Cardiac fibroblast (primary cell): Measurements from ENCODE around the gene TARDBP.

ENCODE experiments used
- DNase-seq, 2 donors: peaks; one replicate each; pipeline versions ENCODE4 v3.0.0 to v3.0.0-alpha.2; 2010; ENCODE audit warnings: low read depth in 2 of 2
- H3K4me3 ChIP-seq, 2 donors: replicated peaks in 1 of 2; 1 replicate in 1 of 2; 2 replicates in 1 of 2; pipeline ENCODE4 v1.5.1; 2011; ENCODE audit warnings: low read depth in 2 of 2, low read length in 2 of 2, mild to moderate bottlenecking in 2 of 2, moderate library complexity in 1 of 2
- TF ChIP-seq, protein P1 (sequence below): IDR thresholded peaks from one replicate; pipeline ENCODE4 v1.5.1; 2011; ENCODE audit warnings: low read depth, mild to moderate bottlenecking, low read length, inconsistent platforms

Gene TARDBP

DNA sequence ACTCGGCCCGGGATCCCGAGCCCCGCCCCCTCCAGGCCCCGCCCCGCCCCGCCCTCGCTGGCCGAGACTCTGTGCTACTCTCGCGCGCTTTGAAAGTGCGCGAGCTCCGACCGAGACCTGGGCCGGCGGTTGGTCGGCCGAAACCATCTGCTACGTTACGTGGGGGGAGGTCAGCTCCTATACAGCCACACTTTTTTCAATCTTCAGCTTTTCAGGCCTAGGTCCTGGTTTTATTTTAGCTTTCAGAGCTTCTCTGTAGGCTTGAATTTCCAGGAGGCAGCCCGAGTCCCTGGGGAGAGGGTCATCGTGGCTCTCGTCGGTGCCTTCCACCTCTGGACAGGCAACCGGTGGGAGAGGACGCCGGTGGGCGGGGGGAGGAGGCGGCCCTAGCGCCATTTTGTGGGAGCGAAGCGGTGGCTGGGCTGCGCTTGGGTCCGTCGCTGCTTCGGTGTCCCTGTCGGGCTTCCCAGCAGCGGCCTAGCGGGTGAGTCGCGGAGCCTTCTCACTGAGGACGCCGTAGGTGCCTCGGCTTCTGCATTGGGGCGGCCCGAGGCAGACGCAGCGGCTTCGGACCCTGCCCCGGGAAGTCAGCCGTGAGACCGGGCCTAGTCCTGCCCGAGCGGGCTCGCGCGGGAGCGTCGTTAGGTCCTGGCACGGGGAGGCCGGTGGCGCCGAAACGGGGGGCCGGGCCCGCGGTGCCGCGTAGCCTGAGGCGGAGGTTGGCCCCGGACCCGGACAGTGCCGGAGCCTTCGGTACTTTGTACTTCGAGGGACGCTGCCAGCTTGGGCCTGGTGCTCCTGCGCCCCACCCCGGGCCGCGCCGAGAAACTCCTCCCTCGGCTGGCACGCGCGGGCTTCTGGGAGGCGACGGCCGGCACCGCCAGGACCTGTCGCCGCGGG, at the start of gene TARDBP:
TARDBP (plus strand) TSS at position 395 of the 900 bp plus-strand sequence. CDS start 1,074 bp downstream, outside the sequence.
- DNase-seq, result peak; percentile 92
- TF ChIP-seq, protein P1, sequence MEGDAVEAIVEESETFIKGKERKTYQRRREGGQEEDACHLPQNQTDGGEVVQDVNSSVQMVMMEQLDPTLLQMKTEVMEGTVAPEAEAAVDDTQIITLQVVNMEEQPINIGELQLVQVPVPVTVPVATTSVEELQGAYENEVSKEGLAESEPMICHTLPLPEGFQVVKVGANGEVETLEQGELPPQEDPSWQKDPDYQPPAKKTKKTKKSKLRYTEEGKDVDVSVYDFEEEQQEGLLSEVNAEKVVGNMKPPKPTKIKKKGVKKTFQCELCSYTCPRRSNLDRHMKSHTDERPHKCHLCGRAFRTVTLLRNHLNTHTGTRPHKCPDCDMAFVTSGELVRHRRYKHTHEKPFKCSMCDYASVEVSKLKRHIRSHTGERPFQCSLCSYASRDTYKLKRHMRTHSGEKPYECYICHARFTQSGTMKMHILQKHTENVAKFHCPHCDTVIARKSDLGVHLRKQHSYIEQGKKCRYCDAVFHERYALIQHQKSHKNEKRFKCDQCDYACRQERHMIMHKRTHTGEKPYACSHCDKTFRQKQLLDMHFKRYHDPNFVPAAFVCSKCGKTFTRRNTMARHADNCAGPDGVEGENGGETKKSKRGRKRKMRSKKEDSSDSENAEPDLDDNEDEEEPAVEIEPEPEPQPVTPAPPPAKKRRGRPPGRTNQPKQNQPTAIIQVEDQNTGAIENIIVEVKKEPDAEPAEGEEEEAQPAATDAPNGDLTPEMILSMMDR, result no peak
- H3K4me3 ChIP-seq, result peak within 1 kb of the TSS; percentile 80 to 92

- H3K4me3 ChIP-seq, result no peak overlapping the region
- DNase-seq, result peak; percentile 24 to 35
- TF ChIP-seq, protein P1, result no peak
Observed at GRCh38 chr1:10965546-10966226, 46.8 kb upstream of the TARDBP start.

DNA sequence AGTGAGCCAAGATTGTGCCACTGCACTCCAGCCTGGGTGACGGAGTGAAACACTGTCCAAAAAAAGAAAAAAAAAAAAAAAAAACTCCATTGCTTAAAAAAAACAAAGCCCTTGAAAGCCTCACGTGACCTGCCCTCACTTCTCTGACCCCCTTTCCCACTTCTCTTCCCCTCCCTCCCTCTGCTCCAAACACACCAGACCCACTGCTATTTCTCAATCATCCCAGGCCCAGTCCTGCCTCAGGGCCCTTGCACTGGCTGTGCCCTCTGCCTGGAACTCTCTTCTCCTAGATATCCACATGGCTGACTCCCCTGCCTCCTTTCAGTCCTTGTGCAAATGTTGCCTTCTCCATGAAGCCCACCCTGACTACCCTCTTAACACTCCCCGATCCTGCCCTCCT, 45.4 kb upstream of the TARDBP start:
- H3K4me3 ChIP-seq, result no peak overlapping the region
- TF ChIP-seq, protein P1, result no peak
- DNase-seq, result no peak

DNA sequence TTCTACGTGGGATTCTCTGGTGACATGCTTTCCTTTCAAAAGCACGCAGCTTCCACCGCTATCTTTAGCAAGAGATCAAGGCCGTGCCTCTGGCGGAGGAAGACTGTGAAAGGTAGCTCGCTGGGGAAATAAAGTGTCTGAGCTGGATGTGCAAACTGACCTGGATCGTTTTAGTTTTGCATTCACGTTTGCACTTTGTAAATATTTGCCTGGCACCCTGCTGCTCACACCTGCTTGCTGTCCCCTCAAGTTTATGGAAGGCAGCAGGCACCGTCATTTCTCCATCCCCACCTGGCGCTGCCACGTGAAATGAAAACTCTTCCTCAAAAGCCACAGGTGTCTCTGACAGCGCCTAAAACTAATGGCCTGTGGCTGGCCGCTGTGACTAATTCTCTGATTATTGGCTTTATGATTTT, 44.0 kb upstream of the TARDBP start:
- TF ChIP-seq, protein P1, result no peak
- DNase-seq, result no peak
- peak overlapping the region; percentile 22 to 29 for H3K4me3 ChIP-seq

DNA sequence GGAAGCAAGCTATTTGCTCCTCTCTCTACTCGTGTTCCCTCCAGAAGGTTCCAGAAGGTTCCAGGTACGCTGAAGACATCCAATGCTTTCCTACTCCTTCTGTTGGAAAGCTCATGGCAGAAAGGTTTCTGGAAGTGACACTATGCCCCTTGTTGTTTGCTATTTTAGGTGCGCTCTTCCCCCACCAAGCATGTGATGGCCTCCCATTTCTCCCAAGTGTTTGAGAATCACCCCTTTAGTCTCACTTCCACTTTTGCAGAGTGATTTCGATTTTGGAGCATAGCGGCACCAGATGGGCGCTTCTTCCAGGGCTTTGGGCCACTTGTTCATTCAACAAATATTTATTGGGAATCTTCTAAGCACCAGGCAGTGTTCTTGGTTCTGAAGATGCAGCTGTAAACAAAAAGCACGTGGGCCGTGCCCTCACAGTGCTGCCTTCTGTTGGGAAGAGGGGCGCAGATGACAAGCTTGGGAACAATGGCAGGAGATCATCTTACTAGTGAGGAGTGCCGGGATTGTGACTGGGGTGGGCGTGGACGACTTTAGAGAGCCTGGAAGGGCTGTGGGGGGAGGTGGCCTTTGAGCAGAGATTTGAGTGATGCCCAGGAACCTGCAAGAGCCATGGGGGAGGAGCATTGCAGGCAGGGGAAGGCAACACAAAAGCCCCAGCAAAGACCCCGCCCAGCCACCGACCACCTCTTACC, 43.0 kb upstream of the TARDBP start:
- no peak overlapping the region for H3K4me3 ChIP-seq
- TF ChIP-seq, protein P1, result no peak
- DNase-seq, result no peak

GRCh38 chr1:10969971-10970332, 42.5 kb upstream of the TARDBP start:
- no peak overlapping the region for H3K4me3 ChIP-seq
- TF ChIP-seq, protein P1, result no peak
- DNase-seq, result no peak
